ENCODE results near the gene WEE2.

The WEE2 gene

DNA sequence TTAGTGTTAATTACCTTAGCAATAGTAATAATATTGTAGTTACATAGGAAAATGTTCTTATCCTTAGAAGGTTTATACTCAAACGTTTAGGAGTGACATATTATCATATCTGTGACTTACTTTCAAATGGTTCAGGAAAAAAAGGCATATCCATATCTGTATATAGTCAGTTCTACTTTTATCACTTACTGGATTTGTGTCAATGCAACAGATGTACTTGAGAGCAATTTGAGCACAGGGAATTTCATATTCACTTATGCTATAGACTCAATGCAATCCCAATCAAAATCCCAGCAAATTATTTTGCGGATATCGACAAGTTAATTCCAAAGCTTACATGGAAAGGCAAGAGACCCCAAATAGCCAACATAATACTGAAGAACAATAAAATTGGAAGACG, 16.2 kb upstream of the WEE2 start:
- no peak for FAIRE-seq

DNA sequence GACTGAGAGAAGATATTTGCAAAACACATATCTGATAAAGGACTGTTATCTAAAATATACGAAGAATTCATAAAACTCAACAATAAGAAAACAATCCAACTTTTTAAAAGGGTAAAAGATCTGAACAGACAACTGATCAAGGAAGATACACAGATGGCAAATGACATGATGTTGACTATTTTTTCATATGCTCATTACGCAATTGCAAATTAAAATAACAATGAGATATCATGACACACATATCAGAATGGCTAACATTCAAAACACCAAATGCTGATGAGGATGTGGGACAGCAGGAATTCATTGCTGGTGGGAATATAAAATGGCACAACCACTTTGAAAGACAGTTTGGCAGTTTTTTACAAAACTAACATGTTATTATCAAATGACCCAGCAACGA, 15.1 kb upstream of the WEE2 start:
- no peak for FAIRE-seq

GRCh38 chr7:141695803-141696289, 12.3 kb upstream of the WEE2 start:
- FAIRE-seq, result no peak

GRCh38 chr7:141696348-141696747, 11.8 kb upstream of the WEE2 start:
- FAIRE-seq, result no peak

DNA sequence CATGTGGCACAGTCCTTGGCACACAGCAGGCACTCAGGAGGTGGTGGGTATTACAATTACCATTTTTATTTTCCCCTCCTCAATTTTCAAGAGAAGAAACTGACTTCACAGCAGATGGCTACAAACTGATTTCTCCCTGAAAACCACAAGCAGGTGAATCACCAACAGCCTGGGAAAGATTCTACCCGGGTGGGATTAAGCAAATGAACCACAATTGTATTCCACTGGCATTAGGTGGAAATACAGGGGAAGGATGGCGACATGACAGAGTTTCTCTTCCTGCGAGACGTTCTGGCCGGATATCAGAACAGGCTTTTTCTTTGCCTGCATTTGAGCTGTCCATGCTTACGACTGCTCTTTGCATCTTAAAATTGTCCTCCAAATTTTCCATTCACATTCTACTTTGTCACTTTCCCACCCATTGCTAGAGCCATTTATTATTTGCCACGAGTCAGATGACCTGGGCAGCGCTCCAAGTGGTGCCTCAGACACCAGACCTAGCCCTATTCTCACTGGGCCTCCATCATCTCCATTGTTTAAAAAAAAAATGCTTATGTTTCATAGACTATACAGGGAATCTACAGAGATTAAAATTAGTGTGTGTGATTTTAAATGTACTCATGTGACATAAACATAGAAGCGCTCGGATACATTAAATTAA, 10.8 kb upstream of the WEE2 start:
- no peak for FAIRE-seq

DNA sequence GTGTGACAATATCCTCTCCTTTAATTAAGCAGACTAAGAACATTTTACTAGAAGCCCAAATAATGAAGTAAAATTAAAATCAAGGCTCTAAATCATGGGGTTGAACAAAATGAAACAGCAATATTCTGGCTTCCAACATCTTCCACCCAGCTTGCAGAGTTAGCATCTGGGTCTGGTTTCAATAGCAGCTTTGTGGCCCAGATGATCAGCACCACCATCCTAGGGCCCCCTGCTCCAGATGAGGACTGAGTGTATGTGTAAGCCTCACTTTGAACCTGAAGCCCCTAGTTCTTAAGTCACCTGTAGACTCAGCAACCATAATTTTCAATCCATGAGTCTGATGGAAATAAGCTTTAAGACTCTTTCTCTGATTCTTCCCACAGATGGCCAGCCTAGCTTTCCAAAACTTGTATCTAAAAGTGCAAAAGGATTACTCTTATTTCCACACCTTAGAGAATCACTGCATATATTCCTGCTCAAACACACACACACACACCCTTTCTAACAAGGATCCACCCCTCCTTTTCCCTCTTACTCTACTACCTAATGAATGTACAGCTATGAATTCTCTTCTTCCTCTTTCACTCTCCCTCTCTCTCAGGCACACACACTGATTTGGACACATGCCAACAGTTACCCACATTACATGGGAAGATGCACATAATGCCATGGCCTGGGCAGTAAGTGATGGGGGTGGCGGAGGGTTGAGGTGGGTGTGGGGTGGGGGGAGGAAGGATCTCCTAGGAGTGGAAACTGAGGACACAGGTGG, 9.7 kb upstream of the WEE2 start:
- no peak for FAIRE-seq

GRCh38 chr7:141699860-141700259, 8.3 kb upstream of the WEE2 start:
- no peak for FAIRE-seq

DNA sequence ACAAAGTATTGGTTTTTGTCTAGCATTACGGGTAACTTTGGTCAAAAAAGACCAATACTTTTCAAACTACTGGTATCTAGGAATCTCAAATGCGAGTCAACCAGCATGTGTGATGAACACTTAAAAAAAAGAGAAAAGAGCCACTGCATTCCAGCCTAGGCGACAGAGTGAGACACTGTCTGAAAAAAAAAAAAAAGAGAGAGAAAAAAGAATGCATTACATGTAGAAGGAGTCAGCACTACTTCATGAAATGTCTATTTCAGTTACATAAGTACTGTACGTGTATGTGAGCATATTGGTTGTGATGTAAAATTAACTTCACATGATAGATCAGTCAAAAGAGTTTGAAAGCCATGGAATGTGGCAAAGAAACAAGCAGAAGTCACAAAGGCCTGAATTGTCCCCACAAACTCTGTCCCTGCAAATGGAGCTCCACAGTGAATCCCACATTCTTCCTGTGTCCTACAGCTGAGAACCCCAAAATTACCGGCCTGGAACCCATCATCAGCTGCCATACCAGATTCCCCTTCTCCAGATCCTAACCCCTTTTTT, 7.8 kb upstream of the WEE2 start:
- FAIRE-seq, result no peak

DNA sequence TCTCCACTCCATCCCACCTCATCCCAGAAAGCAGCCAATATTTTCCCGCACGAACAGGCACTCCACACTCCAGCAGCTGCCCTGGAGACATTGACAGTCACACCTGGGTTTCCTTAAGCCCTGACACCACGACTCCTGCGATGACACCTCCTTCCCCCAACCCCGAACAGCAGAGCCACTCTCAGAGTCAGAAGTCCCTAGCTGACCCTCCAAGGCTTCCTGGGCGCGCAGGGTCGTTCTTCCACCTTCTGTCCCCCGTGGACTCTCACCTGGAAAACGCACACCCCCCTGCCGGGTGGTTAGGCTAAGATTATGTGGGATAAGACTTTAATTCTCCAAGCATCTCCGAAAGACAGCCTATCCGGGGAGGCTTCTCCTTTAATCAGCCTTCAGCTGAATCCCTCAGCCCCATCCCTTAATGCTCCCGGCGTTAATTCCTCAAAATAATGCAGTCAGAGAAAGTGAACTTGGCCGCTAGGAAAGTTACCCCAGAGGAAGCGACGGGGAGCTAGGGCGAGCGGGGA, 7.2 kb upstream of the WEE2 start:
- no peak for FAIRE-seq

DNA sequence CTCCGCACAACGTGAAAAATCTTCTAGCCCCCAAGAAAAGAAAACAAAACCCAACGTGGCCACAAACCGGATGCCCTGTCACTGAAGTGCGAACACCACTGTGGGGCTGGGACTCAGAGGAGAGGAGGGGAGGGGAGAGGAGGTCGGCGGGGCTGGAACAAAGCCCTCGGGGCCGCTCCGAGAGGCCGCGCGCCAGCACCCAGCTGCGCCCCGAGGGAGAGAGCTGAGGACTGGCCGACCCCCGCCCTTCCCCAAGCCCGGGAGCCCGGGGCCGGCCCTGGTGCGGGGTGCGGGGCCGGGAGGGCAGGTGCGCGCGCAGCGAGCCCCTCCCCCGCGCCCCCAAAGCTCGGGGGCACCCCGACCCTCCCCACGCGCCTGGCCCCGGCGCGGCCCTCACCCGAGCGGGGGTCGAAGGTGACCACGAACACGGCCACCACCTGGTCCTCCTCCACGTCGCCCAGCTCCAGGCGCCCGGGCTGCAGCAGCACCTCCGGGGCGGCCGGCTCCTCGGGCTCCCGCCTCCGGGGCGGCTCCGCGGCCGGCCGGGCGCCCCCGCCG, 6.6 kb upstream of the WEE2 start:
- no peak for FAIRE-seq

DNA sequence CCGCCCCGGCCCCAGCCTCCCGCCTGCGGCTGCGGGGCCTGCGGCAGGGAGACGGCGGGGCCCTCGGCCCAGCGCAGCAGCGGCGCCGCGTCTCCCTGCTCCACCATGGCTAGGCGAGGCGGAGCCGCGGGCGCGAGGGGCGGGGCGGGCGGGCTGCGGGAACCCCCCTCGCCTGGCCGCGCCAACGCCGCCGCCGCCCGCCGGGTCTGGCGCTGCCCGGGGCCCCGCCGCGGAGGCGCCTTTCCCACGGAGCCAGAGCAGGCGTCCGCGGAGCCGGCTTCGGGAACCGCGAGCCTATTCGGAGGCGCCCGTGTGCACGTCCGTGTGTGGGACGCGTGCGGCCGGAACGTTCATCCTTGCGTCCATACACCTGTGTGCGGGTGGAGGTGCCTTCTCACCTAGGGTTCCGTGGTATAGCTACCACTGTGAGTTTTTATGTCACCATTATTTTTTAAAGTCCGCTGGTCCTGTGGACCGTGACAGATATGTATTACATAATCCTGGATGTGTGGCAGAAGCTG, 6.0 kb upstream of the WEE2 start, which contains the start of gene DENND11:
TSS of gene DENND11 (minus strand) at position 120 of the 521 bp plus-strand sequence. CDS start at position 107, 13 bp downstream.
- FAIRE-seq, result no peak

- no peak for FAIRE-seq
Measured at GRCh38 chr7:141702892-141703291, 5.3 kb upstream of the WEE2 start.

GRCh38 chr7:141704112-141704511, 4.0 kb upstream of the WEE2 start:
- no peak for FAIRE-seq

DNA sequence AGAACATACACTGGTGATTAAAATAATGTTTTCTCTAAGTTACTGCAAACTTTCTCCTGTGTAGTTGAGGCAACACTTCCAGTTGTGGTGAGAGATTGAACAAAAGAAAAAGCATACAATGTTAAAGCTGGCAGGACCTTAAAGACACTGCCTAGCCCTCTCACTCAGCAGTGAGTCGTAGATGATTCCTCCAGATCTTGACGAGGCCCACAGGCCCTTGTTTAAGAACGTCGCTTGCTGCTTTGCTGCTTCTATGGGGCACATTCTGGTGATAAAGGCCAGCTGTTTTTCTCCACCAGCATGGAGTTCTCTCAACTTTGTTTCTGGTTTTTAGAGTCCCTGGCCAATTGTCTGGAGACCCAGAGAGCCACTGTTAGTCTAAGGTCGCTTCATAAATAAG, 3.4 kb upstream of the WEE2 start:
- no peak for FAIRE-seq

DNA sequence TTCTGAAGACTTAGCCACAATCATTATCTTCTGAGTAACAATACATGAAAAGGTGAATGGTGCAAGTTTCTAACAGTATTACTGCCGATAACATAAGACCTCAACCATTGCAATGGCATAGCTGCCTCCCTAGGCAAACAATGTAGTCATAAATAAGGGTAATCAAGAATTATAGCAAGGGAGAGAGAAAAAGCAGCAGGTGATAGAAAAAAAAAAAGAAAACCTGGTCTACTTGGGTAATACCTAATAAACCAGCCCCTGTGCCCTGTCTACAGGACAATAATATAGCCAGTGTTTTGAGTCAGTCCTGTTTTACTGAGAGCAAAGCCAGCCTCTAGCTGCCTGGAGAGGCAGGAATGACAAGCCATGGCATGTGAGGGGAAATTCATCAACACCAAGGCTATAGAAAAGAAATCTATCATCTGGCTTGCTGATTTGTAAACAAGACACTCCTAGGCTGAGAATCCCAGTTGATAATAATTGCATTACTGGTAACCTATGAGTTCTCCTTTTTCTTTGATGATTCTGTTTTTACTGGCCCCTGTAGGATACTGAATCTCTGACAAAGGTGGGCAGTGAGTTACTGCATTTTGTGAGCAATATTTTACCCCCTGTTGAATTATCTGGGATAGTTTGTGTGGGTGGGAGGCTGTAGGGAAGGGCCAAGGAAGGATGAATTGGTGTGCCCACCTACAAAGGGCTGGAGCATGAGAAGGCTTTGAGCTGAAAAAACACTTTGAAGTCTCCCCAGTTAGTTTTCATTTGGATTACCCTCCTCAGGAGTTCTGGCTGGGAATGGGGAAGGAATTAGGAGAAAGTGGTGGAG, 1.7 kb upstream of the WEE2 start:
- FAIRE-seq, result no peak

DNA sequence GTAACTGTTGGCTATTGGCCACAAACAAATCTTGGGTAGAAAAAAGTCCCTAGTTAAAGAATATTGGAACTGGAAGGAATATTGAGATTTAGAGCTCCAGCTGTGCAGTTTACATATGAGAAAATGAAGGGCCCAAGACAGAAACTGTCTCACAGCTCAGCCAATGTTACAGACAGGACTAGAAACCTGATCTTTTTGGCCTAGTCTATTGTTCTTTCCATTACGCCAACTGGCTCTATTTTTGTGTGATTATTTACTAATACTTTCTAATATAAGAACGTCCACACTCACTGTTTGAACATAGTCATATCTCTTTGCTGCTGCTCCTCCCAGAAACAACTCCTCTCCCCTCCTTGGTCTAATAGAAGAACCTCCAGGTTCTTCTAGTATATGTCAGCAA, 1.2 kb downstream of the WEE2 start:
- FAIRE-seq, result no peak

DNA sequence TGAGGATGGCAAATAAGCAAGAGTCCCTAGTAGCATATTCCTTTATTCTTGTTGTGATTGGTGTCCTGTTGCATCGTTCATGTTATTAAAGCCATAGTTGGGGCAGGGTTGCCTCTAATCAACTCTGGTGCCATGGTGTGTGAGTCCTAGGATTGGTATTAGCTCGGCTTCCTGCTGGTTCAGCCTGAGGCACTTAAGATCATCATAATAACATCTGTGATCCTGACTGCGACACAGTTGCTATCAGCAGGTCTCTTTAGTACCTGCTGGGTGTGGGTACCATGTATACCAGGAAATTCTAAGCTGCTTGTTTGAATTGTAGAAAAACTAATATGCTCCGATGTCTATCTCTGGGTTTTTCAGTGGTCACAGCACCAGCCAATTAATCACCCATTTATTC, 1.6 kb downstream of the WEE2 start:
- FAIRE-seq, result no peak

DNA sequence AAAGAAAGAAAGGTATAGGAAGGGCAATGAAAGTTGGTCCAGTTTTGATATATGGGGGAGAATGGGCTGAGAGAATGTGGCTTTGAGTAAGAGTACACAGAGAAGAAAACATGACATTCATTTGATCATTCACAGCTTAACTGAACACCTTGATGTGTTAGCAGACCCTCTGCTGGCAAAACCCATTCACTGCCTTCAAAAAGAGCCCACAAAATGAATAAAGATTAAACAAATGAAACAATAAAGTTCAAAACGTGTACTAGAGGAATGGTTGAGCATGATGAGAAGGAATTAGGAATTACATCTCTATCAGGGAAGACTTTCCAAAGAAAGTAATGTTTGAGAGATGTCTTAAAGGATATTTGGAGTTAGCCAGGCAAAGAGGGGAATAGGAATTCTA, 2.1 kb downstream of the WEE2 start:
- FAIRE-seq, result no peak

- no peak for FAIRE-seq
Measured at GRCh38 chr7:141712603-141713255, 4.6 kb downstream of the WEE2 start.

GRCh38 chr7:141713890-141714289, 5.7 kb downstream of the WEE2 start:
- no peak for FAIRE-seq

- no peak for FAIRE-seq
Measured at GRCh38 chr7:141714571-141714970, 6.4 kb downstream of the WEE2 start.

DNA sequence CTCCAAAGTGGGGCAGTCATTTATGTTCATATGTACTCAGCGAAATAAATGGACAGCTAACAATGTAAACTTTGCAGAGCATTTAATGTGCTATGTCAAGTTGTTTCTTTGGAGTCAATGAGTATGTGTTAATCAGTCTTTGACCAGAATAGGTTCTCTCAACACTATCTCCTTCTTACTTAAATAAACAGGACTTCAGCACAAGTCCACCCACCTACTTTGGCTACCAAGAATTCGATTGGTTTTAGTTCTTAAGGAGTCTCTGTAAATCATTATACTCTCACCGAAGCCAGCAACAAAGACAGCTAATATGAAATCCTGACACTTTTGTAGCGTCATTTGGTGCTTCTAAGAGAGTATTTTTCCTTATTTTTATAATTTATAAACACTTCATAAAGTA, 6.9 kb downstream of the WEE2 start:
- no peak for FAIRE-seq

All from endometrium (tissue), 2 donors.